GM19035 (cell line): ENCODE data around the gene PRL.

Experiments used
- ATAC-seq: cut with Tn5 transposase; IDR thresholded peaks from one replicate; pipeline ENCODE4 v1.9.1; 2021; ENCODE audit not compliant: unreplicated experiment

Gene PRL

GRCh38 chr6:22296936-22297335 lies at the start of gene PRL:
PRL (minus strand) TSS chr6:22297036; CDS start chr6:22296982, 54 bp downstream.
- no peak for ATAC-seq

- no peak for ATAC-seq
Measured at GRCh38 chr6:22343864-22344263, 47.0 kb upstream of the PRL start.

- no peak for ATAC-seq
Measured at GRCh38 chr6:22334778-22335177, 37.9 kb upstream of the PRL start.

GRCh38 chr6:22333802-22334201 lies 37.0 kb upstream of the PRL start:
- no peak for ATAC-seq

- no peak for ATAC-seq
Measured at GRCh38 chr6:22332711-22333110, 35.9 kb upstream of the PRL start.

GRCh38 chr6:22332216-22332615 lies 35.4 kb upstream of the PRL start:
- ATAC-seq: no peak

GRCh38 chr6:22330941-22331340 lies 34.1 kb upstream of the PRL start:
- no peak for ATAC-seq

- no peak for ATAC-seq
Measured at GRCh38 chr6:22328474-22328873, 31.6 kb upstream of the PRL start.

- no peak for ATAC-seq
Measured at GRCh38 chr6:22327881-22328280, 31.0 kb upstream of the PRL start.

- ATAC-seq: no peak
Measured at GRCh38 chr6:22326500-22326899, 29.7 kb upstream of the PRL start.

GRCh38 chr6:22325481-22325880 lies 28.6 kb upstream of the PRL start:
- no peak for ATAC-seq

- no peak for ATAC-seq
Measured at GRCh38 chr6:22323848-22324247, 27.0 kb upstream of the PRL start.

GRCh38 chr6:22322103-22323030 lies 25.5 kb upstream of the PRL start:
- no peak for ATAC-seq

- no peak for ATAC-seq
Measured at GRCh38 chr6:22320750-22321149, 23.9 kb upstream of the PRL start.

GRCh38 chr6:22318404-22318803 lies 21.6 kb upstream of the PRL start:
- no peak for ATAC-seq

- ATAC-seq: no peak
Measured at GRCh38 chr6:22313796-22314195, 17.0 kb upstream of the PRL start.

- no peak for ATAC-seq
Measured at GRCh38 chr6:22308939-22309338, 12.1 kb upstream of the PRL start.

- ATAC-seq: no peak
Measured at GRCh38 chr6:22306741-22307466, 10.1 kb upstream of the PRL start.

- no peak for ATAC-seq
Measured at GRCh38 chr6:22302838-22303237, 6.0 kb upstream of the PRL start.

GRCh38 chr6:22300273-22300998 lies 3.6 kb upstream of the PRL start:
- ATAC-seq: no peak

GRCh38 chr6:22298475-22298890 lies 1.6 kb upstream of the PRL start:
- no peak for ATAC-seq
